ENCODE data around the gene DHODH. TPM values are rescaled to one million over a fixed set of nuclear protein-coding genes. Genes with fewer than 3 reads are reported as not detected.

Gene DHODH
- total and polyA plus RNA-seq, 10 of the 15 experiments (the other 5 are each of a cell fraction or from before 2014, with no cell fraction given) = 3.4 to 23.3 (median 13.2) TPM

- no peaks in the 10 kb centered on the region for H3K27me3 ChIP-seq (replicated peaks in 1 of 2; ENCODE audit: control insufficient read depth in 2 of 2, insufficient read depth in 2 of 2, low read length in 1 of 2)
- in situ Hi-C loops (cut with MboI) = no loop called here
- H3K4me3 ChIP-seq = no peak overlapping the region
- no peak overlapping the region for H3K27ac ChIP-seq (ENCODE audit: control insufficient read depth, insufficient read depth)
- H2AFZ ChIP-seq (ENCODE audit: control insufficient read depth, low read depth, low read length) = no peak overlapping the region
- no peaks in the 10 kb centered on the region for H4K20me1 ChIP-seq (ENCODE audit: control insufficient read depth, insufficient read depth)
- WGBS (ENCODE audit: insufficient coverage, insufficient replicate concordance, low lambda C conversion rate, missing lambda C conversion rate) = 30% methylated on average over 4 of the region's 4 CpGs
- no peak overlapping the region for H3K4me2 ChIP-seq (ENCODE audit: control insufficient read depth, insufficient read depth)
- POLR2A ChIA-PET = no interaction called here
- no peak for ATAC-seq
- CTCF ChIA-PET = no interaction called here
- no TSS peak for BruUV-seq (replicated peaks)
- RAD21 ChIA-PET (ENCODE audit: unreplicated experiment) = no interaction called here
- SMC1A ChIA-PET (ENCODE audit: uncharacterized antibody, unreplicated experiment) = no interaction called here
- no peak overlapping the region for H3K9ac ChIP-seq (ENCODE audit: control insufficient read depth, insufficient read depth, low read length)
- DNase-seq (ENCODE audit: low read depth, low spot score) = no peak
- no peak for FAIRE-seq
- H3K4me1 ChIP-seq (ENCODE audit: control insufficient read depth, insufficient read depth, low read length) = no peaks in the 10 kb centered on the region
- H3K79me2 ChIP-seq (ENCODE audit: control insufficient read depth, insufficient read depth, low read length) = no peaks in the 10 kb centered on the region
- H3K9me3 ChIP-seq (replicated peaks; ENCODE audit: control insufficient read depth, insufficient read depth, low read length) = no peaks in the 10 kb centered on the region
- intact Hi-C loops (cut with micrococcal nuclease; ENCODE audit: unreplicated experiment) = no loop called here
- no peaks in the 10 kb centered on the region; a peak in 1 of 4 replicates for H3K36me3 ChIP-seq (ENCODE audit: control insufficient read depth in 2 of 2, insufficient read depth in 2 of 2, low read length in 1 of 2)
- TF ChIP-seq SMARCA5 (IDR thresholded peaks at IDR 0.05) (no peak), CHD1 (IDR thresholded peaks at IDR 0.05; ENCODE audit: low read depth, low read length) (no peak), EZH2 (IDR thresholded peaks at IDR 0.05; ENCODE audit: borderline replicate concordance, control insufficient read depth, low read depth, low read length) (no peak), USF1 (IDR thresholded peaks at IDR 0.05; ENCODE audit: borderline replicate concordance, extremely low read length, insufficient read depth, low read depth, low read length) (no peak), ZBTB40 (IDR thresholded peaks at IDR 0.05; ENCODE audit: borderline replicate concordance) (no peak), JUND (IDR thresholded peaks at IDR 0.05; ENCODE audit: low read depth, low read length) (no peak), KLF5 (IDR thresholded peaks at IDR 0.05; ENCODE audit: partially characterized antibody) (no peak), IRF3 (IDR thresholded peaks at IDR 0.05) (no peak), RUNX3 (IDR thresholded peaks at IDR 0.05; ENCODE audit: low read length) (no peak), SP1 (IDR thresholded peaks at IDR 0.05; ENCODE audit: low read depth, low read length) (no peak), RAD21 (IDR thresholded peaks at IDR 0.05; ENCODE audit: insufficient read depth, low read depth, low read length) (no peak), JUNB (IDR thresholded peaks at IDR 0.05) (no peak), MYB (IDR thresholded peaks at IDR 0.05; ENCODE audit: borderline replicate concordance, low read depth, low read length) (no peak), PBX3 (IDR thresholded peaks at IDR 0.05; ENCODE audit: insufficient replicate concordance, low read depth, low read length) (no peak), SPI1 (IDR thresholded peaks at IDR 0.05; ENCODE audit: borderline replicate concordance, insufficient read depth, low read depth, low read length) (no peak)
These were observed 24.9 kb downstream of the DHODH start for GRCh38 chr16:72033437-72033836.

Data from GM12878 (cell line).